Adrenal gland (tissue), 5 donors: ENCODE results near the gene FOXP4.

ENCODE experiments used
- POLR2A ChIP-seq, 2 donors: fragments of 450-650 bp; IDR thresholded peaks; one replicate each; pipeline ENCODE4 v1.6.1; 2017; ENCODE audit warnings: antibody characterized with exemption in 2 of 2, mild to moderate bottlenecking in 2 of 2, moderate library complexity in 1 of 2
- TF ChIP-seq, protein P1 (sequence below), 6 experiments: fragments of 450-650 bp in 4 of 6; fragments of 200-600 bp in 2 of 6; sonication (generic) in 1 of 6; IDR thresholded peaks; 1 replicate in 5 of 6; 2 replicates in 1 of 6; pipeline versions ENCODE4 v1.5.1 to v1.8.0; 2016 to 2021; ENCODE audit warnings: antibody characterized with exemption in 6 of 6, mild to moderate bottlenecking in 2 of 6, moderate library complexity in 1 of 6
- donor health status: DM: no; HTN: no; CAD: no.

DNA sequence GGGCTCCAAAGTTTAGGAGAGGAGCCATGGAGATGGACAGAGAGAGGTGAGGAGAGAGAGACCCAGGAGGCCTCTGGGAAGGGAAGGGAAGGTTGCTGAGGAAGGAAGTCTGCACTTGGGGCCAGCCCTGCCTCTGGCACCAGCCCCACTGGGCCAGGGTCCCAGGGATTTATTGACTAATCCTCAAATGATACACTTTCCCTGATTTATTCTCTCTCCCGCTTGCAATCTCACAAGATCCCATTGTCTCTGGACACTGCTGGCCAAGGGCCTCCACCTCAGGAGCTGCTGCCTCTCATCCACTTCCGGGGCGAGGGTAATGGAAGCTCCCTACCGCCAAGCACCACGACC is 43.6 kb upstream of the FOXP4 start:
- TF ChIP-seq, protein P1, sequence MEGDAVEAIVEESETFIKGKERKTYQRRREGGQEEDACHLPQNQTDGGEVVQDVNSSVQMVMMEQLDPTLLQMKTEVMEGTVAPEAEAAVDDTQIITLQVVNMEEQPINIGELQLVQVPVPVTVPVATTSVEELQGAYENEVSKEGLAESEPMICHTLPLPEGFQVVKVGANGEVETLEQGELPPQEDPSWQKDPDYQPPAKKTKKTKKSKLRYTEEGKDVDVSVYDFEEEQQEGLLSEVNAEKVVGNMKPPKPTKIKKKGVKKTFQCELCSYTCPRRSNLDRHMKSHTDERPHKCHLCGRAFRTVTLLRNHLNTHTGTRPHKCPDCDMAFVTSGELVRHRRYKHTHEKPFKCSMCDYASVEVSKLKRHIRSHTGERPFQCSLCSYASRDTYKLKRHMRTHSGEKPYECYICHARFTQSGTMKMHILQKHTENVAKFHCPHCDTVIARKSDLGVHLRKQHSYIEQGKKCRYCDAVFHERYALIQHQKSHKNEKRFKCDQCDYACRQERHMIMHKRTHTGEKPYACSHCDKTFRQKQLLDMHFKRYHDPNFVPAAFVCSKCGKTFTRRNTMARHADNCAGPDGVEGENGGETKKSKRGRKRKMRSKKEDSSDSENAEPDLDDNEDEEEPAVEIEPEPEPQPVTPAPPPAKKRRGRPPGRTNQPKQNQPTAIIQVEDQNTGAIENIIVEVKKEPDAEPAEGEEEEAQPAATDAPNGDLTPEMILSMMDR (IDR thresholded peaks at IDR 0.05) = no peak
- TF ChIP-seq POLR2A (IDR thresholded peaks at IDR 0.05) = no peak
